Loucy (cell line): ENCODE data around the gene SPRR1B.
A peak's percentile ranks its signal among the peaks of the same experiment; 100 is the strongest.

Experiments used
- EZH2phosphoT487 ChIP-seq: fragments of 200-600 bp; IDR thresholded peaks from 2 replicates; pipeline ENCODE4 v1.6.1; 2018; ENCODE audit warnings: antibody characterized with exemption, mild to moderate bottlenecking, moderate library complexity, borderline replicate concordance
- TF ChIP-seq, protein P1 (sequence below): fragments of 200-600 bp; sonication (generic); conservative IDR thresholded peaks from 2 replicates; pipeline ENCODE4 v1.5.1; 2014; ENCODE audit warnings: mild to moderate bottlenecking, antibody characterized with exemption, low read length

DNA sequence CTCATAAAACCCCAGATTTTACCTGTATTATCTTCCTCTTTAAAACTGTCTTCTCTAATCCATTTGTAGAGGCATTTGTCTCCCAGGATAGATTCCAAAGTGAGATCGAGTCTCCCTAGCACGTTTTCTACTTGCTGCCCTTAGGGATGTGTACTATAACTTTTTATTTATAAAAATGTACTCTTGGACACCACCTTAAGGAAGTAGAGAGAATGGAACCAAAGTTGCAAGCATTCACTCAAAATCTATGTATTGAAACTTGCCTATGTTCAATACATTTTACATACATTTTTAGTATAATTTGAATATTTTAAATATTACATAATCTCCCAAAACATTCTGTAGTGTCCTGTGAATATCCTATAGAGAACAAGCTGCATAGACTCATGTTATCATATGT, 27.2 kb downstream of the SPRR1B start:
- TF ChIP-seq, protein P1, sequence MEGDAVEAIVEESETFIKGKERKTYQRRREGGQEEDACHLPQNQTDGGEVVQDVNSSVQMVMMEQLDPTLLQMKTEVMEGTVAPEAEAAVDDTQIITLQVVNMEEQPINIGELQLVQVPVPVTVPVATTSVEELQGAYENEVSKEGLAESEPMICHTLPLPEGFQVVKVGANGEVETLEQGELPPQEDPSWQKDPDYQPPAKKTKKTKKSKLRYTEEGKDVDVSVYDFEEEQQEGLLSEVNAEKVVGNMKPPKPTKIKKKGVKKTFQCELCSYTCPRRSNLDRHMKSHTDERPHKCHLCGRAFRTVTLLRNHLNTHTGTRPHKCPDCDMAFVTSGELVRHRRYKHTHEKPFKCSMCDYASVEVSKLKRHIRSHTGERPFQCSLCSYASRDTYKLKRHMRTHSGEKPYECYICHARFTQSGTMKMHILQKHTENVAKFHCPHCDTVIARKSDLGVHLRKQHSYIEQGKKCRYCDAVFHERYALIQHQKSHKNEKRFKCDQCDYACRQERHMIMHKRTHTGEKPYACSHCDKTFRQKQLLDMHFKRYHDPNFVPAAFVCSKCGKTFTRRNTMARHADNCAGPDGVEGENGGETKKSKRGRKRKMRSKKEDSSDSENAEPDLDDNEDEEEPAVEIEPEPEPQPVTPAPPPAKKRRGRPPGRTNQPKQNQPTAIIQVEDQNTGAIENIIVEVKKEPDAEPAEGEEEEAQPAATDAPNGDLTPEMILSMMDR, result 0 out of 2 replicates have a peak, but pooled peaks have one; percentile 15
- TF ChIP-seq EZH2phosphoT487, result no peak
